Astrocyte of the cerebellum (primary cell): ENCODE results near the gene INPP4B.
"Not testable (repeated sequence)": the region's sequence is repeated elsewhere in the genome, so short reads cannot be mapped to it uniquely, and the experiment has no call there.

ENCODE experiments used
- DNase-seq: peaks from one replicate; pipeline ENCODE4 v3.0.0-alpha.2; 2011; ENCODE audit warnings: low read depth
- H3K4me3 ChIP-seq: 2 replicates; pipeline ENCODE4 v1.5.1; 2011; ENCODE audit warnings: mild to moderate bottlenecking, low read depth, low read length, moderate library complexity
- in situ Hi-C: cut with HindIII; loops from 2 replicates; pipeline ENCODE4 v1.10.0; 2017; ENCODE audit warnings: low sequenced_read_pairs
- TF ChIP-seq, protein P1 (sequence below): IDR thresholded peaks from 2 replicates; pipeline ENCODE4 v1.5.1; 2012; ENCODE audit warnings: low read length, low read depth, moderate library complexity, mild to moderate bottlenecking; ENCODE audit errors: missing control alignments

Gene INPP4B

GRCh38 chr4:142663828-142664227 is 182.3 kb downstream of the INPP4B start:
- TF ChIP-seq, protein P1, sequence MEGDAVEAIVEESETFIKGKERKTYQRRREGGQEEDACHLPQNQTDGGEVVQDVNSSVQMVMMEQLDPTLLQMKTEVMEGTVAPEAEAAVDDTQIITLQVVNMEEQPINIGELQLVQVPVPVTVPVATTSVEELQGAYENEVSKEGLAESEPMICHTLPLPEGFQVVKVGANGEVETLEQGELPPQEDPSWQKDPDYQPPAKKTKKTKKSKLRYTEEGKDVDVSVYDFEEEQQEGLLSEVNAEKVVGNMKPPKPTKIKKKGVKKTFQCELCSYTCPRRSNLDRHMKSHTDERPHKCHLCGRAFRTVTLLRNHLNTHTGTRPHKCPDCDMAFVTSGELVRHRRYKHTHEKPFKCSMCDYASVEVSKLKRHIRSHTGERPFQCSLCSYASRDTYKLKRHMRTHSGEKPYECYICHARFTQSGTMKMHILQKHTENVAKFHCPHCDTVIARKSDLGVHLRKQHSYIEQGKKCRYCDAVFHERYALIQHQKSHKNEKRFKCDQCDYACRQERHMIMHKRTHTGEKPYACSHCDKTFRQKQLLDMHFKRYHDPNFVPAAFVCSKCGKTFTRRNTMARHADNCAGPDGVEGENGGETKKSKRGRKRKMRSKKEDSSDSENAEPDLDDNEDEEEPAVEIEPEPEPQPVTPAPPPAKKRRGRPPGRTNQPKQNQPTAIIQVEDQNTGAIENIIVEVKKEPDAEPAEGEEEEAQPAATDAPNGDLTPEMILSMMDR, result no peak
- DNase-seq, result no peak
- no peak overlapping the region for H3K4me3 ChIP-seq
- in situ Hi-C loops, result no loop called here

GRCh38 chr4:142660728-142661127 is 185.4 kb downstream of the INPP4B start:
- no peak overlapping the region for H3K4me3 ChIP-seq
- DNase-seq, result no peak
- TF ChIP-seq, protein P1, result no peak
- in situ Hi-C loops, result no loop called here

DNA sequence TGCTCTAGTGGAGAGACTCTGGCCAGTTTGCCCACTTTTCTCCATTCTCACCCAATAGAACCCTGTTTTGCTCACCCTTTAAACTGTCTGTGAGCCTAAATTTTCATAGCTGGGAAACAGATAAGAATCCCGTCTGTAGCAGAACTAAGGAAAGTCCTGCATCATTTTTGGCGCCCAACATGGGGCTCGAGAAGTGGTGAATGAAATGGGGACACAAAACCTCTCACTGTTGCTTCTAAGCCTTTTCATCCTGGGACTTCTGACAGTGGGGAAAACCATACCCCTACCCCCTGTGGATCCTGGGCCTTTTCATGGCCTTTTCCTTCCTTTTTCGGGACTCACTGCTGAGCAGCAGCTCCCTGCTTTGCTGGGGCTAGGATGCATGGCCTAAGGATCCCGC is 189.9 kb downstream of the INPP4B start:
- DNase-seq, result no peak

DNA sequence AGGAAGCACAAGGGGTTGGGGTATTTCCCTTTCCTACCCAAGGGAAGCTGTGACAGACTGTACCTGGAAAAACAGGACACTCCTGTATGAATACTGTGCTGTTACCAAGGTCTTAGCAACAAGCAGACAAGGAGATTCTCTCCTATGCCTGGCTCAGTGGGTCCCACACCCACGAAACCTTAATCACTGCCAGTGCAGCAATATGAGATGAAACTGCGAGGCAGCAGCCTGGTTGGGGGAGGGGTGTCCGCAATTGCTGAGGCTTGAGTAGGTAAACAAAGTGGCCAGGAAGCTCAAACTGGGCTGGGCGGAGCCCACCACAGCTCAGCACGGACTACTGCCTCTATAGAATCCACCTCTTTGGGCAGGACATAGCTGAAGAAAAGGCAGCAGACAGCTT is 197.7 kb downstream of the INPP4B start:
- DNase-seq, result no peak
- no peak overlapping the region for H3K4me3 ChIP-seq
- in situ Hi-C loops, result no loop called here
- TF ChIP-seq, protein P1, result no peak

More for the DNA sequence above, 189.9 kb downstream of the INPP4B start:
- in situ Hi-C loops, result no loop called here
- TF ChIP-seq, protein P1, result no peak
- H3K4me3 ChIP-seq, result no peak overlapping the region

- no peak for DNase-seq
- H3K4me3 ChIP-seq, result no peak overlapping the region
- in situ Hi-C loops, result no loop called here
- TF ChIP-seq, protein P1, result no peak
These were observed 200.5 kb downstream of the INPP4B start for GRCh38 chr4:142645475-142646108.

DNA sequence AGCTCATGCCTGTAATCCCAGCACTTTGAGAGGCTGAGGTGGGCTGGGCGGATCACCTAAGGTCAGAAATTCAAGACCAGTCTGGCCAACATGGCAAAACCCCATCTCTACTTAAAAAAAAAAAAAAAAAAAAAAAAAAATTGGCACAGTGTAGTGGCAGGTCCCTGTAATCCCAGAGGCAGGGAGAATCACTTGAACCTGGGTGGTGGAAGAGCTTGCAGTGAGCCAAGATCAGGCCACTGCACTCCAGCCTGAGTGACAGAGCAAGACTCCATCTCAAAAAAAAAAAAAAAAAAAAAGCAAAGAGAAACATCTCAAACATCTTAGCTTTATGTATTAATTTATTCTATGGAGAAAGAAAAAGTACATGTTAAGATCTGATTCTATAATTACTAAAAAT is 201.5 kb downstream of the INPP4B start:
- H3K4me3 ChIP-seq, in situ Hi-C loops, DNase-seq: not testable (repeated sequence)

- in situ Hi-C loops, result no loop called here
- TF ChIP-seq, protein P1, result no peak
These were observed 208.5 kb downstream of the INPP4B start for GRCh38 chr4:142637614-142638013.

More at GRCh38 chr4:142637614-142638013, 208.5 kb downstream of the INPP4B start:
- no peak for DNase-seq
- H3K4me3 ChIP-seq, result no peak overlapping the region
